ENCODE data around the gene TMEM185A.

- TF ChIP-seq, protein P1, sequence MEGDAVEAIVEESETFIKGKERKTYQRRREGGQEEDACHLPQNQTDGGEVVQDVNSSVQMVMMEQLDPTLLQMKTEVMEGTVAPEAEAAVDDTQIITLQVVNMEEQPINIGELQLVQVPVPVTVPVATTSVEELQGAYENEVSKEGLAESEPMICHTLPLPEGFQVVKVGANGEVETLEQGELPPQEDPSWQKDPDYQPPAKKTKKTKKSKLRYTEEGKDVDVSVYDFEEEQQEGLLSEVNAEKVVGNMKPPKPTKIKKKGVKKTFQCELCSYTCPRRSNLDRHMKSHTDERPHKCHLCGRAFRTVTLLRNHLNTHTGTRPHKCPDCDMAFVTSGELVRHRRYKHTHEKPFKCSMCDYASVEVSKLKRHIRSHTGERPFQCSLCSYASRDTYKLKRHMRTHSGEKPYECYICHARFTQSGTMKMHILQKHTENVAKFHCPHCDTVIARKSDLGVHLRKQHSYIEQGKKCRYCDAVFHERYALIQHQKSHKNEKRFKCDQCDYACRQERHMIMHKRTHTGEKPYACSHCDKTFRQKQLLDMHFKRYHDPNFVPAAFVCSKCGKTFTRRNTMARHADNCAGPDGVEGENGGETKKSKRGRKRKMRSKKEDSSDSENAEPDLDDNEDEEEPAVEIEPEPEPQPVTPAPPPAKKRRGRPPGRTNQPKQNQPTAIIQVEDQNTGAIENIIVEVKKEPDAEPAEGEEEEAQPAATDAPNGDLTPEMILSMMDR (IDR thresholded peaks at IDR 0.05; ENCODE audit: low read depth, low read length): no peak
- TF ChIP-seq POLR2A (IDR thresholded peaks at IDR 0.05; ENCODE audit: extremely low read depth, insufficient read length): no peak
- TF ChIP-seq, protein P2, sequence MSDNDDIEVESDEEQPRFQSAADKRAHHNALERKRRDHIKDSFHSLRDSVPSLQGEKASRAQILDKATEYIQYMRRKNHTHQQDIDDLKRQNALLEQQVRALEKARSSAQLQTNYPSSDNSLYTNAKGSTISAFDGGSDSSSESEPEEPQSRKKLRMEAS (IDR thresholded peaks at IDR 0.05; ENCODE audit: low read depth, low read length): no peak
Observed at GRCh38 chrX:149681182-149681581, 49.6 kb upstream of the TMEM185A start.

All from NB4 (cell line).